Tibial artery (tissue), 4 donors: ENCODE results near the gene ETV6.

Experiments
- DNase-seq, 2 donors: peaks; one replicate each; pipeline ENCODE4 v3.0.0-alpha.2; 2019
- H3K27ac ChIP-seq, 2 donors: fragments of 200-600 bp; sonication (generic) in 1 of 2; 1 replicate in 1 of 2; 2 replicates in 1 of 2; pipeline ENCODE4 v1.5.1; 2018 to 2019; ENCODE audit warnings: mild to moderate bottlenecking in 1 of 2
- H3K27me3 ChIP-seq, 2 donors: fragments of 200-600 bp; sonication (generic) in 1 of 2; one replicate each; pipeline versions ENCODE4 v1.5.1 to v1.6.0; 2016 to 2019
- H3K36me3 ChIP-seq, 3 donors: fragments of 200-600 bp; sonication (generic) in 2 of 3; one replicate each; pipeline ENCODE4 v1.5.1; 2016 to 2019; ENCODE audit warnings: mild to moderate bottlenecking in 2 of 3
- H3K4me1 ChIP-seq, 4 donors: fragments of 200-600 bp; sonication (generic) in 2 of 4; 1 replicate in 3 of 4; 2 replicates in 1 of 4; pipeline ENCODE4 v1.5.1; 2016 to 2019
- H3K4me3 ChIP-seq, 2 donors: fragments of 200-600 bp; sonication (generic) in 1 of 2; 1 replicate in 1 of 2; 2 replicates in 1 of 2; pipeline ENCODE4 v1.5.1; 2018 to 2019; ENCODE audit warnings: mild to moderate bottlenecking in 2 of 2
- H3K9me3 ChIP-seq, 3 donors: fragments of 200-600 bp; sonication (generic) in 1 of 3; one replicate each; pipeline ENCODE4 v1.5.1; 2016 to 2019
- intact Hi-C: fragments of 100-400 bp; cut with DNase I; formaldehyde crosslinking; loops from one replicate; pipeline ENCODE4 v1.15.0; 2023; ENCODE audit warnings: low total_unique reads
- TF ChIP-seq, protein P1 (sequence below), 2 experiments: fragments of 200-600 bp in 1 of 2; fragments of 450-650 bp in 1 of 2; IDR thresholded peaks; one replicate each; pipeline ENCODE4 v1.5.1; 2017 to 2019; ENCODE audit warnings: antibody characterized with exemption in 2 of 2, mild to moderate bottlenecking in 1 of 2, moderate library complexity in 1 of 2

The ETV6 gene

GRCh38 chr12:11662369-11662768 lies 12.9 kb downstream of the ETV6 start:
- Histone ChIP-seq H3K27me3 (no peaks in the 10 kb centered on the region), H3K4me1 (peaks cover 0 to 99% (median 66%) of the 10 kb centered on the region in 4 donors), H3K36me3 (no peaks in the 10 kb centered on the region), H3K4me3 (no peak overlapping the region), H3K9me3 (no peaks in the 10 kb centered on the region), H3K27ac (peak overlapping the region; percentile 69 to 95)
- no peak for DNase-seq
- TF ChIP-seq, protein P1, sequence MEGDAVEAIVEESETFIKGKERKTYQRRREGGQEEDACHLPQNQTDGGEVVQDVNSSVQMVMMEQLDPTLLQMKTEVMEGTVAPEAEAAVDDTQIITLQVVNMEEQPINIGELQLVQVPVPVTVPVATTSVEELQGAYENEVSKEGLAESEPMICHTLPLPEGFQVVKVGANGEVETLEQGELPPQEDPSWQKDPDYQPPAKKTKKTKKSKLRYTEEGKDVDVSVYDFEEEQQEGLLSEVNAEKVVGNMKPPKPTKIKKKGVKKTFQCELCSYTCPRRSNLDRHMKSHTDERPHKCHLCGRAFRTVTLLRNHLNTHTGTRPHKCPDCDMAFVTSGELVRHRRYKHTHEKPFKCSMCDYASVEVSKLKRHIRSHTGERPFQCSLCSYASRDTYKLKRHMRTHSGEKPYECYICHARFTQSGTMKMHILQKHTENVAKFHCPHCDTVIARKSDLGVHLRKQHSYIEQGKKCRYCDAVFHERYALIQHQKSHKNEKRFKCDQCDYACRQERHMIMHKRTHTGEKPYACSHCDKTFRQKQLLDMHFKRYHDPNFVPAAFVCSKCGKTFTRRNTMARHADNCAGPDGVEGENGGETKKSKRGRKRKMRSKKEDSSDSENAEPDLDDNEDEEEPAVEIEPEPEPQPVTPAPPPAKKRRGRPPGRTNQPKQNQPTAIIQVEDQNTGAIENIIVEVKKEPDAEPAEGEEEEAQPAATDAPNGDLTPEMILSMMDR (IDR thresholded peaks at IDR 0.05) = no peak
- intact Hi-C loops = no loop called here

DNA sequence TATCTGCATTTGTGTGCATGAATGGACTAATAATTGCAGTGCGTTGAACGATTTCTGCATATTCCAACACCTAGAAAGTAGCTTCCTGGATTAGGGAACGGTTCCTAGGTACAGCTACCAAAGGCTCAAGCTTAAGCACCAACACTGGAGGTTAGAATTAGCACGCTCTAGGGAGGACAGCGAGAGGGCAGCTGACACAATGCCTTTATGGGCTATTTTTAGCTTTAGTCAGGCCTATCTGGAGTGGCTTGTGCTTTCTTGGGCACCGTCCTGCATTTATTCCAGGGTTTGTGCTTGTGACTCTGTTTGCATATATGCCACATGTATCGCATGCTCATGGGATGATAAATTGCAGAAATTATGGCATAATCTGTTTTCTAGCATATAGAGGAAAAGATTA lies 13.7 kb downstream of the ETV6 start:
- H3K4me3 ChIP-seq = peak overlapping the region in 1 of 2 donors; percentile 7
- H3K36me3 ChIP-seq = no peaks in the 10 kb centered on the region
- no peak for DNase-seq
- intact Hi-C loops = no loop called here
- H3K27me3 ChIP-seq = no peaks in the 10 kb centered on the region
- no peaks in the 10 kb centered on the region for H3K9me3 ChIP-seq
- H3K4me1 ChIP-seq = peaks cover 0 to 93% (median 59%) of the 10 kb centered on the region in 4 donors
- H3K27ac ChIP-seq = peak overlapping the region; percentile 69 to 95
- TF ChIP-seq, protein P1 (IDR thresholded peaks at IDR 0.05) = no peak

DNA sequence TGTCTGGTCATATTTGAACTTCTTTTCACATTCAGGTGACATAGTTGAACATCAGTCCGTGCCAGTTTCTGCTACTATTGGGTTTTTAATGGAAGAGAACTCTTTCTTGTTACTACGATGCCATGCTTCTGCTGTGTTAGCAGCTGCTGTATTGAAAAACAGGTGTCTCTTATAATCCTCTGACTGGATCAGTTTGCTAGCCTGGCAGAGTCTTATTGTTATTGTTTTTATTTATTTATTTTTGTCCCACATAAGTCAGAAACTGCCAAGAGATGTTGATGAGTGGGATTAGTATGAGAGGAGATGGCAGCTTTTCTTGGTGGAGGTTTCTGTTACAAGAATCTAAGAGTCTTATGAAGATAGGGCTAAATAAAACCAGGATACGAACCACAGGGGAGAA lies 14.6 kb downstream of the ETV6 start:
- no peak for DNase-seq
- TF ChIP-seq, protein P1 (IDR thresholded peaks at IDR 0.05) = no peak
- Histone ChIP-seq H3K4me1 (peaks cover 0 to 93% (median 52%) of the 10 kb centered on the region in 4 donors), H3K27me3 (no peaks in the 10 kb centered on the region), H3K36me3 (no peaks in the 10 kb centered on the region), H3K9me3 (no peaks in the 10 kb centered on the region), H3K4me3 (no peak overlapping the region), H3K27ac (peak overlapping the region; percentile 69 to 95)
- intact Hi-C loops = no loop called here

- Histone ChIP-seq H3K36me3 (no peaks in the 10 kb centered on the region), H3K4me1 (peaks cover 0 to 93% (median 47%) of the 10 kb centered on the region in 4 donors), H3K9me3 (no peaks in the 10 kb centered on the region), H3K4me3 (no peak overlapping the region), H3K27ac (peak overlapping the region; percentile 39 to 95), H3K27me3 (no peaks in the 10 kb centered on the region)
- no peak for DNase-seq
- intact Hi-C loops = loop anchor here (5.0 kb wide), 1 partner anchor 36 kb away; no protein-coding TSS in a partner anchor
- TF ChIP-seq, protein P1 (IDR thresholded peaks at IDR 0.05) = no peak
These were observed 16.9 kb downstream of the ETV6 start for GRCh38 chr12:11666131-11667050.

- no peaks in the 10 kb centered on the region for H3K9me3 ChIP-seq
- peaks cover 0 to 93% (median 44%) of the 10 kb centered on the region in 4 donors for H3K4me1 ChIP-seq
- H3K4me3 ChIP-seq = no peak overlapping the region
- H3K27ac ChIP-seq = peak overlapping the region; percentile 39 to 95
- H3K27me3 ChIP-seq = no peaks in the 10 kb centered on the region
- no peak for DNase-seq
- no peaks in the 10 kb centered on the region for H3K36me3 ChIP-seq
- intact Hi-C loops = loop anchor here (5.0 kb wide), 1 partner anchor 35 kb away; no protein-coding TSS in a partner anchor
- TF ChIP-seq, protein P1 (IDR thresholded peaks at IDR 0.05) = no peak
These were observed 17.7 kb downstream of the ETV6 start for GRCh38 chr12:11667171-11667570.
